Stimulated activated CD8-positive, alpha-beta memory T cell treated with anti-CD3 and anti-CD28 coated beads, Interleukin-7, amount 100 ng/mL, for 4 hours (primary cell): ENCODE data around the gene ZNF263.

Source experiments
- DNase-seq, 2 donors: peaks; one replicate each; pipeline ENCODE4 v3.0.0-alpha.2; 2020; ENCODE audit warnings: low read depth in 2 of 2

Gene ZNF263

DNA sequence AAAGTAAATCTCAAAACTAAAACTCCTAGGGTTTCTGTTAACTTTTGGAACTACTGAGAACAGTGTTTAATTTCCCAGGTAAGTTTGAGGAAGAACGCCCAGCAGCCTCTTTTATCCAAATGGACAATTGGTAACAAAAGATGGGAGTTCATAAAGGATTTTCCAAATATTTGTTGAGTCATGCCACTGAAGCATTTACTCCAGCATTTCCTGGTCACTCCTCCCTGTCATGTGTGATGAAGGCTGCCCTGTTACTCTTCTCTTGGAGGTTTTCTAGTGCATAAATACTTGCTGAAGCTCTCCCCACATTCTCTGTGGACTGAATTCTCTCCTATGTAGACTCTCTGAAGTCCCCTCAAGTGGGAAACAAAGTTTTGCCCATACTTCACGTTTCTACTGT lies 38.5 kb downstream of the ZNF263 start:
- DNase-seq, result no peak

DNA sequence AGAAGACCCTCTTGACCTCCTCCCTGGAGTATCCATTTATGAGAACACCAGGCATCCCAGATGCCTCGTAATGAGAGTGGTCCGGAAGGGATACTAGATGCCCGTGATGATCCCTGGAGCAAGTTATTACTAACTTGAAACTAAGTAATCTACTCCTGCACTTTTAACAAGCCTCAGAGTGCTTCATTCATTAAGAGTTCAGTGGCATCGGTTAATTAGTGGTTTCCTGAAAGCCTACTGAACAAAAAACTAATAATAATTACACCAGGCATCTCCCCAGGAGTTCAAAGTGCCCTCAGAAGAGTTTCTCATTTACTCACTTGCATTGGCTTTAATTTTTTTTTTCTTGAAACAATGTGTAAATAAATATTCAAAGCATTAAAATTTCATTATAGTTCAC lies 44.2 kb downstream of the ZNF263 start:
- DNase-seq, result no peak

DNA sequence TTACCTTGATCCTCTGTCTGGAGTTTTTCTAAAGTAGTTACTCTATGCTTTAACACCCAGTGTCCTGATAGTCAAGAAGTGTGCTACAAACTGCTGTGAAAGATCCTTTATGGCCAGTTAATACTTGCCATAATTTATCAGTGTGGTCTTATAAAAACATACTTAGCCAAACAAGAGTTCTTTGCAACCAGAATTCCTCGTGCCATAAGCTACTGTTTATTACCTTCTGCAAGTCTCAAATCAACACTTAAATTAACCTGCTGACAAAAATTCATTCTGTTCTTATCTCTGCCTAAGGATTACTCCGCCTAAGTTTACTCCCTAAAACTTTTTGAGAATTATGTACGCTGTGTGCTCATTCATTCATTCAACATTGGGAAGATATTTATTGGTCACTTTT lies 44.8 kb downstream of the ZNF263 start:
- DNase-seq, result no peak

GRCh38 chr16:3328643-3329042 lies 45.4 kb downstream of the ZNF263 start:
- no peak for DNase-seq
